ENCODE measurements around the gene ZBTB7A.

Gene ZBTB7A

GRCh38 chr19:4059891-4060620 is 6.6 kb downstream of the ZBTB7A start:
- TF ChIP-seq CTCF (conservative IDR thresholded peaks at IDR 0.05; ENCODE audit: control insufficient read depth, insufficient read depth, low read depth, low read length), result no peak
- peak; percentile 72 for DNase-seq (ENCODE audit: low read depth)
- peak overlapping the region; percentile 19 for H3K4me3 ChIP-seq (ENCODE audit: control insufficient read depth, low read depth, low read length)

GRCh38 chr19:4059453-4059871 is 7.2 kb downstream of the ZBTB7A start:
- H3K4me3 ChIP-seq (ENCODE audit: control insufficient read depth, low read depth, low read length), result peak overlapping the region; percentile 19
- no peak for TF ChIP-seq CTCF (conservative IDR thresholded peaks at IDR 0.05; ENCODE audit: control insufficient read depth, insufficient read depth, low read depth, low read length)
- DNase-seq (ENCODE audit: low read depth), result no peak

- no peak for DNase-seq (ENCODE audit: low read depth)
- no peak for TF ChIP-seq CTCF (conservative IDR thresholded peaks at IDR 0.05; ENCODE audit: control insufficient read depth, insufficient read depth, low read depth, low read length)
- peak overlapping the region; percentile 2 for H3K4me3 ChIP-seq (ENCODE audit: control insufficient read depth, low read depth, low read length)
These were observed 7.8 kb downstream of the ZBTB7A start for GRCh38 chr19:4058693-4059452.

GRCh38 chr19:4057931-4058692 is 8.6 kb downstream of the ZBTB7A start:
- peak overlapping the region; percentile 3 for H3K4me3 ChIP-seq (ENCODE audit: control insufficient read depth, low read depth, low read length)
- peak; percentile 94 for DNase-seq (ENCODE audit: low read depth)
- TF ChIP-seq CTCF (conservative IDR thresholded peaks at IDR 0.05; ENCODE audit: control insufficient read depth, insufficient read depth, low read depth, low read length), result peak; percentile 8

GRCh38 chr19:4055209-4055552 is 11.5 kb downstream of the ZBTB7A start:
- no peak for TF ChIP-seq CTCF (conservative IDR thresholded peaks at IDR 0.05; ENCODE audit: control insufficient read depth, insufficient read depth, low read depth, low read length)
- DNase-seq (ENCODE audit: low read depth), result no peak
- H3K4me3 ChIP-seq (ENCODE audit: control insufficient read depth, low read depth, low read length), result no peak overlapping the region

- DNase-seq (ENCODE audit: low read depth), result no peak
- no peak for TF ChIP-seq CTCF (conservative IDR thresholded peaks at IDR 0.05; ENCODE audit: control insufficient read depth, insufficient read depth, low read depth, low read length)
- no peak overlapping the region for H3K4me3 ChIP-seq (ENCODE audit: control insufficient read depth, low read depth, low read length)
These were observed 12.1 kb downstream of the ZBTB7A start for GRCh38 chr19:4054441-4055208.
